OCI-LY1 (cell line): ENCODE results near the gene CHRM5.

Experiments
- H2AFZ ChIP-seq: fragments of 200-600 bp; sonication (generic), shearing (Covaris generic); 2 replicates; pipeline ENCODE4 v1.6.0; 2014; ENCODE audit warnings: antibody characterized with exemption, mild to moderate bottlenecking, low read length
- H3F3A ChIP-seq: fragments of 200-600 bp; sonication (generic), shearing (Covaris generic); 2 replicates; pipeline ENCODE4 v1.6.0; 2014; ENCODE audit warnings: mild to moderate bottlenecking, antibody characterized with exemption, low read length, moderate library complexity; ENCODE audit not compliant: insufficient read depth
- H3K27ac ChIP-seq: fragments of 200-600 bp; sonication (generic); 2 replicates; pipeline ENCODE4 v1.5.1; 2014; ENCODE audit warnings: low read length, mixed run types, mild to moderate bottlenecking, low read depth; ENCODE audit not compliant: poor library complexity, severe bottlenecking
- H3K27me3 ChIP-seq: fragments of 200-600 bp; sonication (generic); 2 replicates; pipeline ENCODE4 v1.6.0; 2014; ENCODE audit warnings: antibody characterized with exemption, mild to moderate bottlenecking, low read length, moderate library complexity; ENCODE audit not compliant: insufficient read depth
- H3K36me3 ChIP-seq: fragments of 200-600 bp; sonication (generic); 2 replicates; pipeline ENCODE4 v1.6.1; 2014; ENCODE audit warnings: mild to moderate bottlenecking, antibody characterized with exemption, low read length, moderate library complexity, mixed read lengths; ENCODE audit not compliant: insufficient read depth
- H3K4me1 ChIP-seq: fragments of 200-600 bp; sonication (generic); 2 replicates; pipeline ENCODE4 v1.5.1; 2014; ENCODE audit warnings: mild to moderate bottlenecking, low read length, moderate library complexity; ENCODE audit not compliant: insufficient read depth, severe bottlenecking
- H3K4me2 ChIP-seq: fragments of 200-600 bp; sonication (generic), shearing (Covaris generic); 2 replicates; pipeline ENCODE4 v1.6.1; 2014; ENCODE audit warnings: low read length
- H3K4me3 ChIP-seq: fragments of 200-600 bp; sonication (generic); 2 replicates; pipeline ENCODE4 v1.5.1; 2014; ENCODE audit warnings: low read length, low read depth, mild to moderate bottlenecking, mixed read lengths; ENCODE audit not compliant: poor library complexity, severe bottlenecking
- H3K79me2 ChIP-seq: fragments of 200-600 bp; shearing (Covaris generic); 2 replicates; pipeline ENCODE4 v1.6.1; 2016; ENCODE audit warnings: mixed run types, low read length, mixed read lengths; ENCODE audit not compliant: insufficient read depth
- H3K9ac ChIP-seq: fragments of 200-600 bp; sonication (generic), shearing (Covaris generic); 2 replicates; pipeline ENCODE4 v1.6.1; 2014; ENCODE audit warnings: mild to moderate bottlenecking, low read length, mixed read lengths
- H3K9me2 ChIP-seq: fragments of 200-600 bp; sonication (generic), shearing (Covaris generic); 2 replicates; pipeline ENCODE4 v1.6.1; 2014; ENCODE audit warnings: low read depth, mild to moderate bottlenecking, low read length, mixed read lengths
- H3K9me3 ChIP-seq: fragments of 200-600 bp; shearing (Covaris generic); 2 replicates; pipeline ENCODE4 v1.6.1; 2014; ENCODE audit warnings: low read length, mixed read lengths
- H4K20me1 ChIP-seq: fragments of 200-600 bp; sonication (generic), shearing (Covaris generic); 2 replicates; pipeline ENCODE4 v1.6.0; 2016; ENCODE audit warnings: mild to moderate bottlenecking, low read length; ENCODE audit not compliant: insufficient read depth
- CTCF ChIP-seq: fragments of 200-600 bp; sonication (generic), shearing (Covaris generic); IDR thresholded peaks from 2 replicates; pipeline ENCODE4 v1.5.1; 2017; ENCODE audit warnings: mild to moderate bottlenecking, antibody characterized with exemption, low read length, moderate library complexity, mixed read lengths
- EZH2 ChIP-seq: fragments of 200-600 bp; sonication (generic), shearing (Covaris generic); IDR thresholded peaks from 2 replicates; pipeline ENCODE4 v1.8.0; 2017; ENCODE audit warnings: borderline replicate concordance, mixed run types, mild to moderate bottlenecking, antibody characterized with exemption, low read length, moderate library complexity, mixed read lengths

Gene CHRM5

GRCh38 chr15:34107315-34107714 is 139.0 kb downstream of the CHRM5 start:
- peaks cover 15% of the 10 kb centered on the region for H3K9me3 ChIP-seq
- H3K4me1 ChIP-seq = peaks cover 5% of the 10 kb centered on the region
- no peaks in the 10 kb centered on the region for H3K27me3 ChIP-seq
- peaks cover 15% of the 10 kb centered on the region for H3K36me3 ChIP-seq
- H3K9me2 ChIP-seq = no peaks in the 10 kb centered on the region
- no peak overlapping the region for H3K4me3 ChIP-seq
- no peaks in the 10 kb centered on the region for H3F3A ChIP-seq
- H3K9ac ChIP-seq = no peak overlapping the region
- no peaks in the 10 kb centered on the region for H3K79me2 ChIP-seq
- no peak overlapping the region for H3K27ac ChIP-seq
- H4K20me1 ChIP-seq = no peaks in the 10 kb centered on the region
- no peak overlapping the region for H2AFZ ChIP-seq
- TF ChIP-seq EZH2 = no peak
- no peak for TF ChIP-seq CTCF
- no peak overlapping the region for H3K4me2 ChIP-seq

GRCh38 chr15:34109797-34110663 is 141.7 kb downstream of the CHRM5 start:
- no peaks in the 10 kb centered on the region; the same call in 1 of the 2 replicates for H3K27me3 ChIP-seq
- H3K4me3 ChIP-seq = no peak overlapping the region
- H3K27ac ChIP-seq = no peak overlapping the region
- no peaks in the 10 kb centered on the region for H3K9me3 ChIP-seq
- H3K4me2 ChIP-seq = no peak overlapping the region
- H3F3A ChIP-seq = no peaks in the 10 kb centered on the region
- no peaks in the 10 kb centered on the region for H3K9me2 ChIP-seq
- no peaks in the 10 kb centered on the region for H4K20me1 ChIP-seq
- H3K4me1 ChIP-seq = no peaks in the 10 kb centered on the region
- H3K79me2 ChIP-seq = no peaks in the 10 kb centered on the region
- no peaks in the 10 kb centered on the region for H3K36me3 ChIP-seq
- TF ChIP-seq CTCF (peak; percentile 75), EZH2 (no peak)
- H3K9ac ChIP-seq = no peak overlapping the region
- no peak overlapping the region for H2AFZ ChIP-seq

- no peaks in the 10 kb centered on the region for H4K20me1 ChIP-seq
- H2AFZ ChIP-seq = no peak overlapping the region
- H3K9me3 ChIP-seq = no peaks in the 10 kb centered on the region
These were observed 143.2 kb downstream of the CHRM5 start for GRCh38 chr15:34111488-34111887.

More at GRCh38 chr15:34111488-34111887, 143.2 kb downstream of the CHRM5 start:
- Histone ChIP-seq H3K9me2 (no peaks in the 10 kb centered on the region), H3K4me1 (no peaks in the 10 kb centered on the region), H3F3A (no peaks in the 10 kb centered on the region), H3K36me3 (no peaks in the 10 kb centered on the region), H3K4me3 (no peak overlapping the region), H3K4me2 (no peak overlapping the region), H3K9ac (no peak overlapping the region), H3K27ac (no peak overlapping the region), H3K27me3 (no peaks in the 10 kb centered on the region; the same call in 1 of the 2 replicates), H3K79me2 (no peaks in the 10 kb centered on the region)
- TF ChIP-seq EZH2 (no peak), CTCF (no peak)
